Testis (tissue), 2 donors: ENCODE results near the gene GARS1.

Source experiments
- POLR2A ChIP-seq: fragments of 450-650 bp; IDR thresholded peaks from one replicate; pipeline ENCODE4 v1.6.1; 2017; ENCODE audit warnings: antibody characterized with exemption, mild to moderate bottlenecking, moderate library complexity
- TF ChIP-seq, protein P1 (sequence below), 3 experiments: fragments of 450-650 bp in 2 of 3; fragments of 200-600 bp in 1 of 3; sonication (generic) in 1 of 3; IDR thresholded peaks; one replicate each; pipeline ENCODE4 v1.5.1; 2016 to 2019; ENCODE audit warnings: antibody characterized with exemption in 3 of 3, mild to moderate bottlenecking in 2 of 3, moderate library complexity in 1 of 3

DNA sequence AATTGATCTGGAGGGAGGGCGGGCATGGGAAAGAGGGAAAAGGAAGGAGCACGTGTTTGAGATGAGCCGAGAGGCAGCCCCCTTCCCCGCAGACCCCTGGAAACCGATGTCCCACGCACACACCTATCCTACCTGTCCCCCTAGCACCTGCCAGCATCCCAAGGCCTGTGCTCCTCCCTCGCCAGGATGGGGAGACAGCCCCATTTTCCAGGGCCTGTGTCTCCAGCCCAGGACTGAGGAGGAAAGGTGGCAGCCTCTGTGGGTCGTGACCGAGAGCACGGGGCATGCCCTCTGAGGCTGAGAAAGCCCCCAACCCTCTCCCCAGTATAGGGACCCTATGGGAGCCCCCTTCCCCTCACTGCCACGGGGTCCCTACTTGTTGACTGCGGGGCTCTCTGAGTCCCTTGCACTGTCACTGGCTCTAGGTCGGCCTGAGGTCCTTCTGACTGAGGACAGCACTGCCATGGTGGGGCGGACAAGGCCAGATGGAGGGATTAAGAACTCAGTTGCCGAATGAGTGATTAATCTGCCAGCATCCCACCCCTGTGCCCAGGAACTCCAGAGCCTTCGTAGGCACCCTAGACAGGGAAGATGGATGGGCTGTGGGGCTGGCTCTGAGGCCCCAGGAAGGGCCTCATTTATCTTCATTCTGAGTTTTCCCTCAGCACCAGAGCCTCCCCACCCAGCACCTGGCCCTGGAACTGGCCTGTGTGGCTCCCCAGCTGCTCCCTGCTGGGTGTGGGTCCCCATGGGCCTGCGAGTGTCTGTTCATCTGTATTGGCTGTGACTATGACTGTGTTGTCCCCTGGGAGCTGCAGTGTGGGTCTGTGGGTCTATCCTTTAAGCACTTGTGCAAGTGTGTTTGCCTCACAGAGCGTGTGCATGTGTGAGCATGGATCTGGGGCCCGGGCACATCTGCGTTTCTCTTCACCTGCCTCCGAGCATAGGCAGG, 61.6 kb downstream of the GARS1 start:
- TF ChIP-seq, protein P1, sequence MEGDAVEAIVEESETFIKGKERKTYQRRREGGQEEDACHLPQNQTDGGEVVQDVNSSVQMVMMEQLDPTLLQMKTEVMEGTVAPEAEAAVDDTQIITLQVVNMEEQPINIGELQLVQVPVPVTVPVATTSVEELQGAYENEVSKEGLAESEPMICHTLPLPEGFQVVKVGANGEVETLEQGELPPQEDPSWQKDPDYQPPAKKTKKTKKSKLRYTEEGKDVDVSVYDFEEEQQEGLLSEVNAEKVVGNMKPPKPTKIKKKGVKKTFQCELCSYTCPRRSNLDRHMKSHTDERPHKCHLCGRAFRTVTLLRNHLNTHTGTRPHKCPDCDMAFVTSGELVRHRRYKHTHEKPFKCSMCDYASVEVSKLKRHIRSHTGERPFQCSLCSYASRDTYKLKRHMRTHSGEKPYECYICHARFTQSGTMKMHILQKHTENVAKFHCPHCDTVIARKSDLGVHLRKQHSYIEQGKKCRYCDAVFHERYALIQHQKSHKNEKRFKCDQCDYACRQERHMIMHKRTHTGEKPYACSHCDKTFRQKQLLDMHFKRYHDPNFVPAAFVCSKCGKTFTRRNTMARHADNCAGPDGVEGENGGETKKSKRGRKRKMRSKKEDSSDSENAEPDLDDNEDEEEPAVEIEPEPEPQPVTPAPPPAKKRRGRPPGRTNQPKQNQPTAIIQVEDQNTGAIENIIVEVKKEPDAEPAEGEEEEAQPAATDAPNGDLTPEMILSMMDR (IDR thresholded peaks at IDR 0.05): no peak
- no peak for TF ChIP-seq POLR2A
